Stimulated activated CD4-positive, alpha-beta T cell treated with anti-CD3 and anti-CD28 coated beads, Interleukin-12 subunit alpha, Interleukin-12 subunit beta, amount 100 ng/mL, for 24 hours (primary cell): ENCODE results near the gene ARHGEF6.

Experiments
- DNase-seq, 2 experiments: peaks; one replicate each; pipeline ENCODE4 v3.0.0-alpha.2; 2020; ENCODE audit warnings: low read depth in 2 of 2

Gene ARHGEF6

GRCh38 chrX:136691028-136691809 is 89.5 kb downstream of the ARHGEF6 start:
- DNase-seq = no peak

- DNase-seq = no peak
These were observed 91.3 kb downstream of the ARHGEF6 start for GRCh38 chrX:136689436-136689835.

GRCh38 chrX:136687457-136687856 is 93.3 kb downstream of the ARHGEF6 start:
- DNase-seq = no peak

- no peak for DNase-seq
These were observed 96.6 kb downstream of the ARHGEF6 start for GRCh38 chrX:136684120-136684519.

DNA sequence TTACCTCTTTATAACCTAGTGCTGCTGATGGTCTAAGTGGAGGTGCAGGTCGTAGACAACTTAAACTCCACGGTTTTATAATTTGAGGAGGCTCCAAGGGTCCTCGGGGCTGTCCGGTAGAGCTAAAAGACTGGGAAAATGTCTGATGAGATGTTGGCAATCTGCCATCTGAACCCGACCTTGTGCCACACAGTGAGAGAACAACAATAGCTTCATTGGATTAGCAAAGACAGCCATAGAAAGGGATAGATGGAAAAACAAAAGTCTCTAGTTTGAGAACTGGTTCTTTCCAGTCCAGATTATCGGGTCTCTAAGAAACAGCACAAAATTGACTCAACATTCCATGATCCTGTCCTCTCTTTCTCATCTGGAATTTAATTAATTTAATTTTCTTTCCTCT is 101.2 kb downstream of the ARHGEF6 start:
- no peak for DNase-seq

DNA sequence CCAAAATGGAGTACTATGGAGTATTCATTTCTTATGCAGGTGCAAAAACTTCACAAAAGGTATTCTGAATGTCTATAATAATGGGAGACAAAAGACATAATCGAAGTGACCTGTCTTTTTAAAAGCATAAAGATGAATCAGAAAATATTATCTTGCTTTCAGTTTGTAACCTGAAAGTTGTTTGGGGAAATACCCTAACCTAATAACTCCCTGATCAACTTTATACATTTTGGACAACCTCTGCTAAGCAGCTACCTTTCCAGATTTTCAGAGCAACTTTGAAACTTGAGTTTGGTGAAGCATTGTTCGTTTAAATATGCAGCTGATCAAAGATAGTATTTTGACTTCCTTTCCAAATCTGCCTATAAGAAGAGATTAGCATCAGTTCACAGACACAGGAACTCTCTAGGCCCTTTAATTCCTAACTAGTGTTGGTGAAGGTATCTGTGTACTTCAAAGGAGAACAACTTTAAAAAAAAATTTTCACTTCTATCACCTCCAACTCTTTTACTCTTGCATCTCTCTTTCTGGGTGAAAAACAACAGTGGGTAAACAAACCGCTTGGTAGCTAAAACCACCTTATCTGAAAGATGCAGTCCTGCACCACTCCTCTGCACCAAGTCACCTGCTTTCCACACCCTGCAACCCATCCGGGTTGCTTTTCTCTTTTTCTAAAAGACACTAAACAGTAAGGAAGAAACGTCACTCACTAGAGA is 106.3 kb downstream of the ARHGEF6 start:
- DNase-seq = no peak

DNA sequence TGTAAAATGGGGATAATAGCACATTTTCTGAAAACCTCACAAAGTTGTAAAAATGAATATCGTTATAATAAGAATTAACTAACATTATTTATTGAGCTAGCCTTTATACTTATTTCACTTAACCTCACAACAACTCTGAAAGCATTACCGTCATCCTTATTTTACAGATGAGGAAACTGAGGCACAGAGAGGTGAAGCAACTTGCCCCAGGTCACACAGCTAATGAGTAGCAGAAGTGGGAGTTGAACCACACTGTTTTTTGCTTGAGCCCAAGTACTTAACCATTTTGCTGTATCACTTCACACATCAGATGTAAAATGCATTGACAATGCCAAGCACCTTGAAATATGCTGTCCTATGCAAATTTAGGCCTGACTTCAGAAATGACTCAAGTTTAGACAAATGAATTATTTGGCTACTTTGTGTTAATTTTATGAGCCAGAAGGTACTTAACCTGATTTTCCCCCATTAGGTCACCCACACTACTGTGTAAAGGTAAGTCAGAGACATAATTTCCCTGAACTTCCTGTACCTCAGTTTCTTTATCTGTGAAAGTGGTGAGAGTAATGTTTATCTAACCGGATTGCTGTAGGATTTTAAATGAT is 109.6 kb downstream of the ARHGEF6 start:
- DNase-seq = no peak

DNA sequence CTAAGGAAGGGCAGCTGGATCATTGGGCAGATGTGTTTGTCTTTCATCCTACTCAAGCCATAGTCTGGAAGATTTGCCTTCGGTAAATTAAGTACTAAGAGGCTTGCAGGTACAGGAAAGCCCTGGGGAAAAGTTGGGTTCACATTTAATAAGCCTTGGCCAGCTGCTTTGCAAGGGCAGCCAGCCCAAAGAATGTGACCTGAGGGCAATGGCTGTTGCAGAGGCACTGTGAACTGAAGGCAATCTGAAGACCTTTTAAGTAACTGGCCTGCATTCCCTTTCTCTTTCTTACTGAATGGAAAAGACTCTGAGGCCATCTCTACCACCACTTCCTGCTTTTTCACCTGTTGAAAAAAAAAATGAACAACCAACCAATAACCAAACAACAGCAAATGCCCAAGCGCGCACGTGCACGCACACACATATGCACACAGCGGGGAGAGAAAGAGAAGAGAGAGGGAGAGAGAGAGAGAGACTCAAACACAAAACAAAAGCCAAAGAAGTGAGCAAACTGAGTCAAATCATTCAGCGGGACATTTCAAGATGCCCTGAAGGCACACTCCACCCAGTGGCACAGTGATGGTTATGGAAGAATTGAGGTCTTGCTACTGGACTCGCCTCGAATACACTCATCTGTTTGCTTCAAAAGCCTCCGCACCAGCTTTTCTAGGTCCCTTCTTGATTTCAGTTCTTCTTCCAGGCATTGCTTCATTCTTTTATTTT is 113.1 kb downstream of the ARHGEF6 start:
- no peak for DNase-seq

GRCh38 chrX:136666088-136666487 is 114.6 kb downstream of the ARHGEF6 start:
- DNase-seq = no peak

DNA sequence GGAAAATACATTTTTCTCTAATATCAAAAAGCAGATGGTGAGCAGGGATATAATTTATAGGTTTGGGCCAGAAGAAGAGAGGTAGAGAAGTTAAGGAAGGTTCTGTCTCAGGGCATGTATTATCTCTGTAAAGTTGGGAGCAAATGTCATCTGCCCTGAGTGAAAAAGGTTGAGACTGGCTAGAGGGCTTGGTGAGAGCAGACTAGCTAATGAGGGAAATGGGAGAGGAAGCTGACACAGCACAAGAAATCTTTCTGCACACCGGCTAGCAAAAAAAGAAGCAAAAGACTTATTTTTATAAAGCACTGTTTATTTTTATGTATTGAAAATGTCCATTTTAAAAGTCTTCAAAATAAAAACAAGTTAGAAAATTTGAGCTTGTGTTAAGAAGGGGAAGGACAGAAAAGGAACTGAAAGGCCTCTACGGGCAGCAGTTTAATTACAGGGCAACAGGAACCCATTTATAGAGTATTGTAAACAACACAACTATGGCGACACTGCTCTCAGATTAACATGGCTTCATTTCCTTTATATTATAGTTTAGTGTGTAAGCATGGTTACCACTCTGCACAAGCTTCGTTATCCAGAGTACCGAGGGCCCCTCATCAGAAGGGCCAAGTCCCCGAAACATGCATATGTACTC is 115.4 kb downstream of the ARHGEF6 start:
- DNase-seq = no peak

DNA sequence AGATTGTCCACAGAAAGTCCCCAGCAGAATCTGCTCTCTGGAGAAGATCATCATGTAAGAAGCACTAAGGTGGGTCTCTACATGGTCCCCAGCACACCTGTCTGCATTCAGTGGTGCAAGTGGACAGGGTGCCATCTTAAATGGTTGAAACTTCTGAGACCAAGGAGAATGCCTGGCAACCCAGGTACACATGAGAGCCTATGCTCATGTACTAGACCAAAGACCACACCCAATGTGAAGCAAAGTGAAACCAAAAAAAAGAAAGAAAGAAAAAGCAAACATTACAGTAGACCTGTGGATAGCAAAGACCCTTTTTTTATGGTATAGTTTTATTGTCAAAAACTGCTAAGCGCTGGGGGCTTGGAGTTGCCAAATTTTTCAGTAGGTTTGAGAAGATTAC is 117.8 kb downstream of the ARHGEF6 start:
- DNase-seq = no peak

- DNase-seq = no peak
These were observed 118.6 kb downstream of the ARHGEF6 start for GRCh38 chrX:136662104-136662503.

DNA sequence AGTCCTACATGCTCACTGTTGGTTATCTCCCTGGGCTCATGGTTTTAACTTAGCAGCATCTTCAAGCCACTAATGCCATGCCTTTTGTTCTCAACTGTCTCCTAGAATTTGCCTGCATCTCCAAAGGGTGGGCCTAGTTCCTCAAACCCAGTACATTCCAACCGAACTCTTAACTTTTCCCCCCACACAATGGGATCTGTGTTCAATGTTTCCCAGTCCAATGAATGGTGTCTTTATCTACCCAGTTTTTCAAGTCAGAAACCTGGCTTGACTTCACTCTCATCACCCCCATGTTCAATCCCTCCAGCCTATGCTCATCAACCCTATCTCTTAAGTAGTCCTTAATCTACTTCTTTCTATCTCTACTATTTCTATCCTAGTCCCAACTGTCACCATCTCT is 119.8 kb downstream of the ARHGEF6 start:
- no peak for DNase-seq

GRCh38 chrX:136659174-136659573 is 121.6 kb downstream of the ARHGEF6 start:
- no peak for DNase-seq

DNA sequence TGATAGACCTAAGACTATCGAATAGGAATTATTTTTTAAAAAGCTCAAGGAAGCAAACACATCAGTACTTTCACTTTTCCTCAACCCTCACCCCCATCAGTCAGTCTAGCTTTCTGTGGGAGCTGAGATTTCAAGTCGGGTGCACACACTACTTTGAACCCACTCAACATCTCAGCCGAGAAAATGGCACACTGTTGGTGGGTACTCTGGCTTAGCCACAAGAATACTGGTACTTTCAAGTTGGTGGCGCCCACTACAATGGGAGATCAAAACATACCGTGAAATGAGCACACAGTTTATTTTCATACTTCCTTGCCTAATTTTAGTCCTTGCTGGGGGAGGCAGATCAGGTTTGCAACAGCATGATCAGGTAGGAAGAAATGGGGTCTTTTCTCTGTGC is 122.6 kb downstream of the ARHGEF6 start:
- DNase-seq = no peak

DNA sequence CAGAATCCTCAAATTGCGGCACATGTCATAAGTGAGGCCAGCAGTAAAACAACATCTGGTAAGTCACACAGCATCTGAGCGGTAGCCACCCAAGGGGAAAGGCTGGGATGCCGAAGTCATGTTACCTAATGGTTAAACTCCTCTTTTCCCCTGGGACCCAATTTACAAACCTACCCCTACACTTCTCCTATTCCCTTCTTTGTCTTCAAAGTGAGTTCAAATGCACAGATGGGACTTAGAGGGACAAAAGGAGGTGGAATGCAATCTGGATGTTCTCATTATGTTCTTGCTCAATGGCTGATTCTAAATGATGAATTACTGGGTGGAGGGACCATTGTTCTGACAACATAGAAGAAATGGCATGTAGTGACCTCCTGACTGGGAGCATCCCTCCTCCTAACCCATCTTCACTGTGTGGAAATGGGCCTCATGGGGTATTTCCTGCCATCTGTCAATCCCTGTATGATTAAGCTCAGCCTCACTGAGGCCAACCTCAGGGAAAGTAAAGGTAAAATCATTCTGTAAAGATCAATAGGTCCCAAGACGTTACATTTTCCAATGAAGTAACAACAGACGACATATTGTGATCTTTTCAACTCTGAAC is 124.3 kb downstream of the ARHGEF6 start:
- DNase-seq = no peak

- no peak for DNase-seq
These were observed 127.7 kb downstream of the ARHGEF6 start for GRCh38 chrX:136652822-136653723.

GRCh38 chrX:136650811-136651210 is 129.9 kb downstream of the ARHGEF6 start:
- no peak for DNase-seq

DNA sequence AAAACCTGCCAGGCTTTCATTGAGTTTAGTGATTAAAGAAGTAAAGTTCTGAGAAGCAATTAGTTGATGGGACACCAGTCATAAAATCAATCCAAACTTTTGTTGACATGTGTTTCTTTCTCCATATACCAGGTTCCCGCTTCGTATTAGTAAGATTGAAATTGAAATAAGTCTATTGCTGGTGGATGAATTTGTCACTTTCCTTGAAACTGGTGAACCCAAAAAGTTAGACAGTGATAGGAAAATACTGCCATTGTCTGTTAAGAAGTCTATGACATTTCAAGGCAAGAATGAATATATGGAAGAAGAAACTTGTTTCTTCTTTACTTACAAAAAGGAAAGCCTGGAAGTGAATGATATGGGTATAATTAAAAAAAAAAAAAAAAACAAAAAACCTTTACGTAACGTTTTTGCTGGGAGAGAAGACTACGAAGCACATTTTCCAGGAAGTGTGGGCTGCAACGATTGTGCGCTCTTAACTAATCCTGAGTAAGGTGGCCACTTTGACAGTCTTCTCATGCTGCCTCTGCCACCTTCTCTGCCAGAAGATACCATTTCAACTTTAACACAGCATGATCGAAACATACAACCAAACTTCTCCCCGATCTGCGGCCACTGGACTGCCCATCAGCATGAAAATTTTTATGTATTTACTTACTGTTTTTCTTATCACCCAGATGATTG is 132.9 kb downstream of the ARHGEF6 start, which contains the start of gene CD40LG:
CD40LG (plus strand) TSS at position 482 of the 684 bp plus-strand sequence; CDS start at position 573, 91 bp downstream.
- DNase-seq = no peak
